Putamen (tissue), 1 donor: ENCODE measurements around the gene ABT1.

Experiments used
- DNase-seq: peaks from one replicate; pipeline ENCODE4 v3.0.0-alpha.2; 2016; ENCODE audit warnings: low spot score

The ABT1 gene

GRCh38 chr6:26604797-26605196, 8.0 kb downstream of the ABT1 start:
- DNase-seq: no peak

GRCh38 chr6:26607434-26608230, 10.9 kb downstream of the ABT1 start:
- peak; percentile 33 for DNase-seq

DNA sequence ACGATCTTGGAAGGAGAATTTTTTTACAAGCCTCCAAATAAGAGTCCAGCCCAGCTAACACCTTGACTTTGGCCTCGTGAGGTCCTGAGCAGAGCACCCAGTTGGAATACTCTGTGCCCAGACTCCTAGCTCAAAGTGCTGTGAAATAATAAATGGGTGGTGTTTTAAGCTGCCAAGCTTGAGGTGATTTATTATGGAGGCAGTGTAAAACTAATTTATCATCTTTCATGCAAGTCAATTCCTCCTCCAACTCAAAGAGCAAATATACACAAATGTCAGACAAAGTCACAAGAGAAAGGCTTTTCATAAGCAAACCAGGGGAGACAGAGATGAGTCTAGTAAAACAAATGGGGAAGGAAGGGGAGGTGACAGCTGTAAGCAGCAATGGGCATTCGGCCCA, 12.7 kb downstream of the ABT1 start:
- no peak for DNase-seq

GRCh38 chr6:26611599-26611998, 14.8 kb downstream of the ABT1 start:
- DNase-seq: no peak

DNA sequence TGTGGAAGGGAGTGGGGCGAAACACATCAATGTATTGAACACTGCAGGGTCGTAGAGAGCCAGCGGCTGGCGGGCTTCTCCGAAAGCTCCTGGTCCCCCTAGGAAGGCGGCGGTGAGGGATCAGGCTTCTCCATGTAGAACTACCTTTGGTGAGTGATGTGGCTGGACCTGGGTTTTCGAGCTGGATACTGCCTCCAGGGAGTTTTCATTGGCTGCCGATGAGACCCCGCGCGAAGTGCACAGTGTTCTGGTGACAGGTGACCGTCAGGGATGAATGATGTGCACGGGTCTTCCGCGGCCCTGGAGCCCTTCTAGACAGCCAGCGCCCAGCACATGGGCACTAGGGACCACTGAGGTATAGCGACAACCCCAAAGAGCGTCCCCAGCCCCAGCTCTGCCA, 16.4 kb downstream of the ABT1 start:
- DNase-seq: no peak

- DNase-seq: no peak
Observed at GRCh38 chr6:26613689-26614683, 17.2 kb downstream of the ABT1 start.

DNA sequence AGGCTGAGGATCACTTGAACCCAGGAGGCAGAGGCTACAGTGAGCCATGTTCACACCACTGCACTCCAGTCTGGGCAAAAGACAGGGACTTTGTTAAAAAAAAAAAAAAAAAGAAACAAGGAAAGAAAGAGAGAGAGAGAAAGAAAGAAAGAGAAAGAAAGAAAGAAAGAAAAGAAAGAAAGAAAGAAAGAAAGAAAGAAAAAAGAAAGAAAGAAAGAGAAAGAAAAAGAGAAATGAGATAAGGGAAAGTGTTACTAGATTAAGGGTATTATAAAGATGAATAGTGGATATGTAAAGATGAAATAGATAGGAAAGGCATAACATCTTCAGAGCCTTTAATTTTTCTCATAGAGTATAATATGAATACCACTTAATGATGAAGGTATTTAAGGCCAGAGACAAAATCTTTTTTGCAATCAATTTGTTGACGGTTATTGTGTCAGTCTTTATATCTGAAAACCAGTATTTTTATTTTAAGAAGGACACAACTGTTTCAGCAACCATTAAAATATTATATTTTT, 26.6 kb downstream of the ABT1 start:
- no peak for DNase-seq

DNA sequence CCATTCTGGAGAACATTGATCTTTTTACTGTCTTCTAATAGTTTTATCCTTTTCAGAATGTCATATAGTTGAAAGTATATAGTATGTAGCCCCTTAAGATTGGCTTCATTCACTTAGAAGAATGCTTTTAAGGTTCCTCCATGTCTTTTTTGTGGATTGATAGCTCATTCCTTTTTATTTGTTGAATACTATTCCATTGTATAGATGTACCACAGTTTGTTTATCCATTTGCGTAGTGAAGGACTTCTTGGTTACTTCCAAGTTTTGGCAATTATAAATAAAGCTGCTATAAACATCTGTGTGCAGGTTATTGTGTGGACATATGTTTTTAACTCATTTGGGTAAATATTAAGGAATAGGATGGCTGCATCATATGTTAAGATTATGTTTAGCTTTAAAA, 27.8 kb downstream of the ABT1 start:
- DNase-seq: no peak

- DNase-seq: no peak
Observed at GRCh38 chr6:26627843-26628242, 31.1 kb downstream of the ABT1 start.

DNA sequence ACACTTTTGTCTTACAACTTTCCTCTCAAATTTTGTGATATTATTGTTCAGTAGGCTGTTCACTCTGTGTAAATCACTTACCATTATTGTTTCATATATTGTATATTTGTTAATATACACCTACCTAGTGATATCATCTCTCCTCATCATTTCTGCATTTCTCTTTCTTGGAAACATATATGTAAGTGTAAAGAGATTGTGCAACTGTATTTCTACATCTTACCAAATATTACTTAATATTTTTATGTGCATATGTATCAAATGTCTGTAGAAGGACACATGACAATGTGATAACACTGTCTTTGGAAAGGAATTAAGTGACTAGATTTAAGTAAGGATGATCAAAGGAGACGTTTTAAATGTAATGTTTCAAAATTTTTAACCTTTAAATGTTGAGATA, 32.6 kb downstream of the ABT1 start:
- no peak for DNase-seq

DNA sequence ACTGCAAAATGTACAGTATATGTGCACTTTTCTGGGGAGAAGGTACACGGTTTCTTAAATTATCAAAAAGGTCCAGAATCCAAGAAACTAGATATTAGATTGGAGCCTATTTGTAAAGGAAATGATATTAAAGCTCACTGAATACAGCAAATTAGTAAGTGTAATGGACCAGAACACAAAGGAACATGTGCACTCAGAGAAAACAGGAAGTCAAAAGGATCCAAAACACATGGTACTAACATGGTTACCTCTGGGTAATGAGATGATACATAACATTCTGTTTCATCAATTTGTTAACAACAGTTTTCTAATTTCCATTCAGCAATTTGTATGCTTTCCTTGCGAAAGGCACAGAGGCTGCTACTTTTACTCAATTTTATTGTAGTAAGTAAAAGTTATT, 44.1 kb downstream of the ABT1 start:
- no peak for DNase-seq

GRCh38 chr6:26646074-26646473, 49.3 kb downstream of the ABT1 start:
- DNase-seq: no peak
